Testis (tissue), 3 donors: ENCODE results near the gene UCP1. TPM values are rescaled to one million over a fixed set of nuclear protein-coding genes. Genes with fewer than 3 reads are reported as not detected.

Experiments
- DNase-seq: peaks from one replicate; pipeline ENCODE4 v3.0.0-alpha.2; 2019
- H3K27ac ChIP-seq, 2 donors: fragments of 200-600 bp; sonication (generic); one replicate each; pipeline ENCODE4 v1.5.1; 2019
- H3K27me3 ChIP-seq: fragments of 200-600 bp; sonication (generic); one replicate; pipeline ENCODE4 v1.5.1; 2019
- H3K36me3 ChIP-seq: fragments of 200-600 bp; sonication (generic); one replicate; pipeline ENCODE4 v1.5.1; 2017; ENCODE audit warnings: low read depth; ENCODE audit errors: missing control alignments
- H3K4me1 ChIP-seq: fragments of 200-600 bp; sonication (generic); one replicate; pipeline ENCODE4 v1.5.1; 2019
- H3K4me3 ChIP-seq, 2 donors: fragments of 200-600 bp; sonication (generic); one replicate each; pipeline ENCODE4 v1.5.1; 2017 to 2019
- H3K9me3 ChIP-seq: fragments of 200-600 bp; sonication (generic); one replicate; pipeline ENCODE4 v1.5.1; 2017
- CTCF ChIP-seq, 3 experiments: fragments of 450-650 bp in 2 of 3; fragments of 200-600 bp in 1 of 3; sonication (generic) in 1 of 3; IDR thresholded peaks; one replicate each; pipeline ENCODE4 v1.5.1; 2016 to 2019; ENCODE audit warnings: antibody characterized with exemption in 3 of 3, mild to moderate bottlenecking in 2 of 3, moderate library complexity in 1 of 3
- POLR2A ChIP-seq: fragments of 450-650 bp; IDR thresholded peaks from one replicate; pipeline ENCODE4 v1.6.1; 2017; ENCODE audit warnings: antibody characterized with exemption, mild to moderate bottlenecking, moderate library complexity
- WGBS, 2 donors: methylation state at CpG; one replicate each; pipeline ENCODE4 v1.1.5; 2018; 5-methylcytosine and 5-hydroxymethylcytosine counted together
- intact Hi-C: fragments of 100-400 bp; cut with DNase I; formaldehyde crosslinking; loops from one replicate; pipeline ENCODE4 v1.15.1; 2023; ENCODE audit warnings: low total_unique reads
- polyA plus RNA-seq: library from polyadenylated mRNA; stranded (reverse); fragments of 350-450 nt; fragmentation: Illumina TruSeq; extraction: RNeasy Lipid Tissue Mini Kit (QIAGEN cat#74804); gene quantifications from one replicate; pipeline ENCODE4 v1.2.3, GENCODE V29; 2014; ENCODE audit warnings: low read depth, low replicate concordance; ENCODE audit not compliant: insufficient read depth
- total RNA-seq, 2 donors: library from RNA; depleted of rRNA; stranded (reverse); fragments of >200 nt; gene quantifications; one replicate each; pipeline ENCODE4 v1.2.3, GENCODE V29; 2016

The UCP1 gene
- total and polyA plus RNA-seq, 3 donors from 2014 or later, result 0.79 TPM; not detected in 2

GRCh38 chr4:140579278-140579677, 10.5 kb upstream of the UCP1 start:
- H3K27ac ChIP-seq, result no peak overlapping the region
- 6 to 10% methylated on average over 23 to 27 of the region's 27 CpGs for WGBS, 2 donors
- H3K9me3 ChIP-seq, result no peaks in the 10 kb centered on the region
- no peaks in the 10 kb centered on the region for H3K27me3 ChIP-seq
- TF ChIP-seq POLR2A, result no peak
- TF ChIP-seq CTCF (IDR thresholded peaks at IDR 0.05), result no peak
- H3K36me3 ChIP-seq, result no peaks in the 10 kb centered on the region
- H3K4me1 ChIP-seq, result no peaks in the 10 kb centered on the region
- DNase-seq, result no peak
- intact Hi-C loops, result no loop called here
- no peak overlapping the region for H3K4me3 ChIP-seq

GRCh38 chr4:140575489-140575888, 6.7 kb upstream of the UCP1 start:
- intact Hi-C loops, result no loop called here
- DNase-seq, result no peak
- TF ChIP-seq CTCF (IDR thresholded peaks at IDR 0.05) (no peak), POLR2A (no peak)
- no peaks in the 10 kb centered on the region for H3K4me1 ChIP-seq
- WGBS, 2 donors, result 75% methylated on average over 4 of the region's 4 CpGs
- H3K27me3 ChIP-seq, result no peaks in the 10 kb centered on the region
- H3K4me3 ChIP-seq, result no peak overlapping the region
- no peak overlapping the region for H3K27ac ChIP-seq
- no peaks in the 10 kb centered on the region for H3K9me3 ChIP-seq
- H3K36me3 ChIP-seq, result no peaks in the 10 kb centered on the region

GRCh38 chr4:140571620-140572019, 2.9 kb upstream of the UCP1 start:
- DNase-seq, result no peak
- no peaks in the 10 kb centered on the region for H3K9me3 ChIP-seq
- 87 to 100% methylated on average over 2 of the region's 2 CpGs for WGBS, 2 donors
- TF ChIP-seq POLR2A (no peak), CTCF (IDR thresholded peaks at IDR 0.05) (no peak)
- H3K4me1 ChIP-seq, result no peaks in the 10 kb centered on the region
- H3K36me3 ChIP-seq, result no peaks in the 10 kb centered on the region
- H3K4me3 ChIP-seq, result no peak overlapping the region
- H3K27ac ChIP-seq, result no peak overlapping the region
- no peaks in the 10 kb centered on the region for H3K27me3 ChIP-seq
- intact Hi-C loops, result no loop called here

GRCh38 chr4:140569307-140569638, 512 bp upstream of the UCP1 start:
- H3K36me3 ChIP-seq, result no peaks in the 10 kb centered on the region
- WGBS, 2 donors, result 35 to 51% methylated on average over 7 of the region's 7 CpGs
- peak overlapping the region; percentile 27 to 47 for H3K4me3 ChIP-seq
- H3K27ac ChIP-seq, result no peak overlapping the region
- H3K27me3 ChIP-seq, result no peaks in the 10 kb centered on the region
- DNase-seq, result no peak
- H3K4me1 ChIP-seq, result no peaks in the 10 kb centered on the region
- H3K9me3 ChIP-seq, result no peaks in the 10 kb centered on the region
- TF ChIP-seq POLR2A, result no peak
- intact Hi-C loops, result no loop called here

GRCh38 chr4:140559696-140560095, 9.1 kb downstream of the UCP1 start:
- DNase-seq, result no peak
- H3K4me3 ChIP-seq, result no peak overlapping the region
- H3K36me3 ChIP-seq, result no peaks in the 10 kb centered on the region
- no peak overlapping the region for H3K27ac ChIP-seq
- intact Hi-C loops, result no loop called here
- TF ChIP-seq POLR2A (no peak), CTCF (IDR thresholded peaks at IDR 0.05) (no peak)
- no peaks in the 10 kb centered on the region for H3K9me3 ChIP-seq
- H3K4me1 ChIP-seq, result no peaks in the 10 kb centered on the region
- no peaks in the 10 kb centered on the region for H3K27me3 ChIP-seq
- 69 to 73% methylated on average over 6 of the region's 6 CpGs for WGBS, 2 donors
